Activated CD4-positive, alpha-beta T cell treated with anti-CD3 and anti-CD28 coated beads, Interleukin-2, amount 10 ng/mL, durations not matched to agents 7 days and 5 days (primary cell): ENCODE measurements around the gene PHC1. TPM values are rescaled to one million over a fixed set of nuclear protein-coding genes. Genes with fewer than 3 reads are reported as not detected.
"Not testable (repeated sequence)": the region's sequence is repeated elsewhere in the genome, so short reads cannot be mapped to it uniquely, and the experiment has no call there.

Experiments used
- CTCF ChIA-PET: fragments of 350-600 bp; sonication (Branson Sonifier 250); formaldehyde crosslinking; loops from one replicate; lab custom pipeline; 2021; ENCODE audit warnings: antibody characterized with exemption; lab: Charles Lee
- POLR2A ChIA-PET: fragments of 350-600 bp; sonication (Branson Sonifier 250); formaldehyde crosslinking; loops from one replicate; lab custom pipeline; 2021; ENCODE audit warnings: antibody characterized with exemption; lab: Charles Lee
- DNase-seq: peaks from one replicate; pipeline ENCODE4 v3.0.0-alpha.2; 2020
- H3K27ac Mint-ChIP-seq: one replicate; pipeline ENCODE4 v1.8.0; 2021; ENCODE audit warnings: mild to moderate bottlenecking, moderate library complexity, mixed read lengths
- H3K27me3 Mint-ChIP-seq: one replicate; pipeline ENCODE4 v1.8.0; 2021; ENCODE audit warnings: mixed read lengths
- H3K36me3 Mint-ChIP-seq: one replicate; pipeline ENCODE4 v1.8.0; 2021; ENCODE audit warnings: low read depth, mixed read lengths
- H3K4me1 Mint-ChIP-seq: one replicate; pipeline ENCODE4 v1.8.0; 2021; ENCODE audit warnings: mixed read lengths
- H3K4me3 Mint-ChIP-seq: one replicate; pipeline ENCODE4 v1.8.0; 2021; ENCODE audit warnings: mild to moderate bottlenecking, moderate library complexity, mixed read lengths
- H3K9me3 Mint-ChIP-seq: one replicate; pipeline ENCODE4 v1.8.0; 2021; ENCODE audit warnings: mixed read lengths
- total RNA-seq, 2 experiments: library from RNA; stranded (reverse); gene quantifications; one replicate each; pipeline ENCODE4 v1.2.3, GENCODE V29; 2021

PHC1 gene
- total RNA-seq, 2 experiments from 2014 or later = 25.0 TPM

DNA sequence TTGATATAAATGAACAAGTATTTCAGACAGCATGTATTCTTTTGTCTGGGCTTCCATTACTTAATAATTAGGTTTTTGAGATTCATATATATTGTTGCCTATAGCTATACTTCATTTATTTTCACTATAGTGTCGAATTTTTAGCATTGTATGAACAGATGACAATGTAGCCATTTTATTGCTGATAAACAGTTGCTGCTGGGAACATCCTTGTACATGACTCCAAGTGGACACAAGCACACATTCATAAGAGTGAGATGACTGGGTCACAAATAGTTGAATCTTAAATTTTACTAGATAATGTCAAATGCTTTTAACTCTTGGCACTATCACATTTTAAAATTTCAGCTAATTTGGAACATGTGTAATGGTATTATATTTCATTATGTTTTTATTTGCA, 19.3 kb upstream of the PHC1 start:
- H3K36me3 Mint-ChIP-seq = no peaks in the 10 kb centered on the region
- no peak overlapping the region for H3K27ac Mint-ChIP-seq
- H3K27me3 Mint-ChIP-seq = peaks cover 5% of the 10 kb centered on the region
- no peaks in the 10 kb centered on the region for H3K9me3 Mint-ChIP-seq
- peaks cover 5% of the 10 kb centered on the region for H3K4me1 Mint-ChIP-seq
- POLR2A ChIA-PET = no interaction called here
- H3K4me3 Mint-ChIP-seq = no peak overlapping the region
- CTCF ChIA-PET = interaction anchor here (1.4 kb wide), 1 partner anchor 155 kb away, joined by 3 read pairs; no protein-coding TSS in a partner anchor
- no peak for DNase-seq

DNA sequence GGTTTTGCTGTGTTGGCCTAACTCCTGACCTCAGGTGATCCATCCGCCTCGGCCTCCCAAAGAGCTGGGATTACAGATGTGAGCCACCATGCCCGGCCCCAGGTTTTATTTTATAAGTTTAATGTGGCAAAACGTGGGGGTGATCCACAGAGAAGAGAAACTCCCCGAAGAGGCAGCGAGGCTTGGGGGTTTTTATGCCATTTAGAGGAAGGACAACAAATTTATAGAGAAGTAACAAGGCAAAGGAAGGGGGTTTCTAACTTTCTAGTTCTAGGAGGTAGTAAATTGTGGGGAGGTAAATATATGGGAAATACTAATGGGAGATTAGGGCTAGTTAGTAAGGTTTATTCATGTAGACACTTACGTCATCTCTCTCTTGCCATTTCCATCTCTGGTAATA, 17.2 kb upstream of the PHC1 start:
- Mint-ChIP-seq H3K4me3 (no peak overlapping the region), H3K27me3 (peaks cover 5% of the 10 kb centered on the region), H3K4me1 (no peaks in the 10 kb centered on the region), H3K27ac (no peak overlapping the region), H3K9me3 (no peaks in the 10 kb centered on the region), H3K36me3 (no peaks in the 10 kb centered on the region)
- CTCF ChIA-PET = no interaction called here
- POLR2A ChIA-PET = no interaction called here
- DNase-seq = no peak

- Mint-ChIP-seq H3K36me3 (no peaks in the 10 kb centered on the region), H3K9me3 (no peaks in the 10 kb centered on the region), H3K4me1 (no peaks in the 10 kb centered on the region), H3K27ac (no peak overlapping the region), H3K27me3 (peaks cover 8% of the 10 kb centered on the region), H3K4me3 (no peak overlapping the region)
- no peak for DNase-seq
- POLR2A ChIA-PET = no interaction called here
- CTCF ChIA-PET = no interaction called here
Measured at GRCh38 chr12:8899830-8900229, 14.5 kb upstream of the PHC1 start.

GRCh38 chr12:8902703-8903102, 11.6 kb upstream of the PHC1 start:
- DNase-seq, H3K27ac Mint-ChIP-seq, H3K4me1 Mint-ChIP-seq, POLR2A ChIA-PET, CTCF ChIA-PET, H3K27me3 Mint-ChIP-seq, H3K9me3 Mint-ChIP-seq, H3K36me3 Mint-ChIP-seq, H3K4me3 Mint-ChIP-seq: not testable (repeated sequence)

DNA sequence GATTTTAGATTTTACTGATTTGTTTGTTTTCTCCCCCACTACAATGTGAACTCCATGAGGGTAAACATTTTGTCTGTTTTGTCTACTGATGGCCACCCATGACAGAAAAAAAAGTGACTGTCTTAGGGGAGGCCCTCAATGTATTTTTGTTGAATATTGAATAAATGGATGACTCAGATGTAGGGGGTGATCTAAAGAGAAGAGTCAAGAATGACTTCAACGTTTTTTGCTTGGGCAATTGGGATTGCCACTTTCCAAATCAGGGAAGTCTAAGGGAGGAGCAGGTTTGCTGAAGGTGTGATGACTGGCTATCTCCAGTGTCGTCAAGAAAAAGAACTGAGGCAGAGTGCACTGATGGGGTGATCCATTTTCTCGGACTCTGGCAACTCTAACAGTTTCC, 10.7 kb upstream of the PHC1 start:
- H3K27ac Mint-ChIP-seq = no peak overlapping the region
- no peaks in the 10 kb centered on the region for H3K9me3 Mint-ChIP-seq
- H3K36me3 Mint-ChIP-seq = no peaks in the 10 kb centered on the region
- H3K4me3 Mint-ChIP-seq = no peak overlapping the region
- H3K27me3 Mint-ChIP-seq = peaks cover 8% of the 10 kb centered on the region
- no peak for DNase-seq
- ChIA-PET POLR2A (no interaction called here), CTCF (no interaction called here)
- peaks cover 9% of the 10 kb centered on the region for H3K4me1 Mint-ChIP-seq

GRCh38 chr12:8904665-8905064, 9.6 kb upstream of the PHC1 start:
- POLR2A ChIA-PET = no interaction called here
- Mint-ChIP-seq H3K4me1 (peaks cover 9% of the 10 kb centered on the region), H3K9me3 (no peaks in the 10 kb centered on the region), H3K4me3 (no peak overlapping the region), H3K27me3 (peaks cover 8% of the 10 kb centered on the region), H3K27ac (no peak overlapping the region), H3K36me3 (no peaks in the 10 kb centered on the region)
- CTCF ChIA-PET = no interaction called here
- DNase-seq = no peak

GRCh38 chr12:8905546-8905945, 8.8 kb upstream of the PHC1 start:
- no peak overlapping the region for H3K4me3 Mint-ChIP-seq
- H3K9me3 Mint-ChIP-seq = no peaks in the 10 kb centered on the region
- DNase-seq = no peak
- ChIA-PET POLR2A (no interaction called here), CTCF (no interaction called here)
- no peaks in the 10 kb centered on the region for H3K36me3 Mint-ChIP-seq
- peaks cover 9% of the 10 kb centered on the region for H3K4me1 Mint-ChIP-seq
- H3K27ac Mint-ChIP-seq = no peak overlapping the region
- peaks cover 8% of the 10 kb centered on the region for H3K27me3 Mint-ChIP-seq

DNA sequence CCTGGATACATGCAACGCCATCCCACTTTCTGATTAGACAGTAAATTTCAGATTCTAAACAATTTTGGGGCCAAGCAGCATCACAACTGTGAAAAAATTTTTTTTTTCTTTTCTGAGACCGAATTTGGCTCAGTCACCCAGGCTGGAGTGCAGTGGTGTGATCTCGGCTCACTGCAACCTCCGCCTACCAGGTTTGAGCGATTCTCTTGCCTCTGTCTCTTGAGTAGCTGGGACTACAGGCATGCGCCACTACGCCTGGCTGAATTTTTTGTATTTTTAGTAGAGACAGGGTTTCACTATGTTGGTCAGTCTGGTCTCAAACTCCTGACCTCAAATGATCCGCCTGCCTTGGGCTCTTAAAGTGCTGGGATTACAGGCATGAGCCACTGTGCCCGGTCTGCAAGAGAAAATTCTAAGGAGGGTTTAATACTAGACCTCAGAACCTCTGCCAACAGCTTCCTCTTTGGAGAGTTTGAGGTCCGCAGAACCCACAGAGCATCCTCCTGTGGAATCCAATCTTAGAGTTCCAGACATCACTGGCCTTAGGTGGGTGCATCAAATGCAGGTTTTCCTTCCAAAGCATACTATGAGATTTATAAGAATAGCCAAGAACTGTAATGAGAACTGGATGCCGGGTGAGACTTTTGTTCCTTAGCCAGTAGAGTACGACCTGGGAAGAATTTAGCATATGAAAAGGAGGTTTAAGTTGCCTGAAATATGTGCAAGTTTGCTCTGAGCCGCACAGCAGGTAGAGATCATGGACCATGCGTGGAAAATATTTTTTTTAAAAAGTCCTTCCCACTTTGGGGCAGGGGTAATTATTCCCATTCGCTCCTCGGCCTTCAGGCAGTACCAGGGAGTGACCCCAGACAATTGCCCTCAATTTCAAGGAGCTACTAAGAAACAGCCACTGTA, 7.8 kb upstream of the PHC1 start:
- Mint-ChIP-seq H3K27me3 (peaks cover 8% of the 10 kb centered on the region), H3K9me3 (no peaks in the 10 kb centered on the region), H3K27ac (no peak overlapping the region), H3K4me3 (no peak overlapping the region), H3K4me1 (peaks cover 9% of the 10 kb centered on the region), H3K36me3 (no peaks in the 10 kb centered on the region)
- no peak for DNase-seq
- POLR2A ChIA-PET = no interaction called here
- CTCF ChIA-PET = interaction anchor here (1.1 kb wide), 1 partner anchor 16 kb away, joined by 7 read pairs; no protein-coding TSS in a partner anchor

GRCh38 chr12:8907513-8907912, 6.8 kb upstream of the PHC1 start:
- H3K4me1 Mint-ChIP-seq = peaks cover 9% of the 10 kb centered on the region
- POLR2A ChIA-PET = no interaction called here
- CTCF ChIA-PET = no interaction called here
- no peaks in the 10 kb centered on the region for H3K9me3 Mint-ChIP-seq
- no peak overlapping the region for H3K27ac Mint-ChIP-seq
- H3K27me3 Mint-ChIP-seq = peaks cover 8% of the 10 kb centered on the region
- H3K4me3 Mint-ChIP-seq = no peak overlapping the region
- no peaks in the 10 kb centered on the region for H3K36me3 Mint-ChIP-seq
- DNase-seq = no peak

DNA sequence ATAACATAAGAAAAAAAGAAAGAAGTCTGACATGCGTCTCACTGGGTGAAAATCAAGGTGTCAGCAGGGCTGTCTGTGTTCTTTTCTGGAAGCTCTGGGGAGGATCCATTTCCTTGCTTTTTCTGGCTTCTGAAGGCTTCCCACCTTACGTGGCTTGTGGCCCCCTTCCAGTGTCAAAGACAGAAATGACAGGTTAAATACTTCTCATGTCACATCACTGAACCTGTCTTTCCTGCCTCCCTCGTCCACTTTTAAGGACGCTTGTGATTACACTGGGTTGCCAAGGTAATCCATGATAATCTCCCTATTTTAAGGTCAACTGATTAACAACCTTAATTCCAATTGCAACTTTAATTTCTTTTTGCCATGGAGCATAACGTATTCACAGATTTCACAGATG, 4.6 kb upstream of the PHC1 start:
- Mint-ChIP-seq H3K27ac (no peak overlapping the region), H3K36me3 (no peaks in the 10 kb centered on the region), H3K4me1 (peaks cover 22% of the 10 kb centered on the region), H3K9me3 (no peaks in the 10 kb centered on the region), H3K4me3 (no peak overlapping the region), H3K27me3 (peaks cover 2% of the 10 kb centered on the region)
- POLR2A ChIA-PET = no interaction called here
- no peak for DNase-seq
- CTCF ChIA-PET = no interaction called here

DNA sequence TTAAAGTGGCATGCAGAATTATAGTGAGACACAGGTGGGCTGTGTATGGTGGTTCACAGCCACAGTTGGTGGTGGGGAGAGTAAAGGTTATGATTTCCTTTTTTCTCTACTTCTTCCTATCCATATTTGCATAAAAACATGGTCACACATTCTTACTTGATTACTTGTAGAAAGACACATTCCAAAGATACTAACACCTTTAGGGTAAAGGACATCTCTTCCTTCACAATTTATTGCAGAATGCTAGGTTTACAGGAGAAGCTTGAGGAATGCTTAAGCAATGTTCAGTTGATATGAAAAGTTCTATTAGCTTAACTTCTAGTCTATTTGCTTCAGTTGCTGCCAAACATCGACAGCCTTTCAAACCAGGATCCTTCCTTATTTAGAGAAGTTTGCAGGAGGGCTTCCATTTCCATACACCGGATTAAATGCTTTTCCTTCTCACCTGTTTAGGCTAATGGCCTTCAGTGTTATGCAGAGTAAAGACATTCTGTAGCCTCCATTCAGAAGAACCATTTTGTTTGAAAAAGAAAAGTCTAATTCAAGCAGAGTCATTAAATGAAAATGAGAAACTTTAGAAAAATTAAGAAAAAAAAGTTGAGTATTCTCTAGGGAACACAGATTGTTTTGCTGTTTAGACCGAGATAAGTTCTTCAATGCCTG, 2.6 kb upstream of the PHC1 start:
- Mint-ChIP-seq H3K36me3 (no peaks in the 10 kb centered on the region), H3K27ac (no peak overlapping the region), H3K27me3 (peaks cover 2% of the 10 kb centered on the region), H3K4me3 (no peak overlapping the region), H3K4me1 (peaks cover 20% of the 10 kb centered on the region), H3K9me3 (no peaks in the 10 kb centered on the region)
- DNase-seq = no peak
- POLR2A ChIA-PET = no interaction called here
- CTCF ChIA-PET = interaction anchor here (0.7 to 1.7 kb wide), 3 partner anchors 21 to 1798 kb away, joined by 3 to 9 read pairs (median 3); partner anchors contain the start of gene M6PR

- H3K36me3 Mint-ChIP-seq = no peaks in the 10 kb centered on the region
- peak; percentile 18 for DNase-seq
- ChIA-PET CTCF (interaction anchor here (0.6 to 1.7 kb wide), 3 partner anchors 22 to 168 kb away, joined by 3 to 9 read pairs (median 3); no protein-coding TSS in a partner anchor), POLR2A (no interaction called here)
- peaks cover 2% of the 10 kb centered on the region for H3K27me3 Mint-ChIP-seq
- no peak overlapping the region for H3K27ac Mint-ChIP-seq
- peaks cover 14% of the 10 kb centered on the region for H3K4me1 Mint-ChIP-seq
- peak overlapping the region; percentile 3 for H3K4me3 Mint-ChIP-seq
- no peaks in the 10 kb centered on the region for H3K9me3 Mint-ChIP-seq
Measured at GRCh38 chr12:8912914-8913313, 1.4 kb upstream of the PHC1 start.

GRCh38 chr12:8913702-8914032, 642 bp upstream of the PHC1 start:
- peaks cover 2% of the 10 kb centered on the region for H3K36me3 Mint-ChIP-seq
- peaks cover 14% of the 10 kb centered on the region for H3K4me1 Mint-ChIP-seq
- H3K4me3 Mint-ChIP-seq = peak overlapping the region; percentile 82
- CTCF ChIA-PET = interaction anchor here (1.4 kb wide), 1 partner anchor 25 kb away, joined by 3 read pairs; no protein-coding TSS in a partner anchor
- POLR2A ChIA-PET = no interaction called here
- H3K27me3 Mint-ChIP-seq = peaks cover 2% of the 10 kb centered on the region
- DNase-seq = no peak
- H3K9me3 Mint-ChIP-seq = no peaks in the 10 kb centered on the region
- peak overlapping the region; percentile 87 for H3K27ac Mint-ChIP-seq
